Spleen (tissue), 11 donors: ENCODE data around the gene SOWAHB. TPM values are rescaled to one million over a fixed set of nuclear protein-coding genes. Genes with fewer than 3 reads are reported as not detected.

ENCODE experiments used
- DNase-seq: peaks from one replicate; pipeline ENCODE4 v3.0.0-alpha.2; 2020
- H3K27ac ChIP-seq, 8 donors: fragments of 200-600 bp; sonication (generic) in 7 of 8; 1 replicate in 4 of 8; 2 replicates in 4 of 8; pipeline versions ENCODE4 v1.5.0 to v1.8.0; 2016 to 2021; ENCODE audit warnings: inconsistent platforms in 4 of 8, mild to moderate bottlenecking in 4 of 8, moderate library complexity in 1 of 8
- H3K27me3 ChIP-seq, 7 donors: fragments of 200-600 bp; sonication (generic) in 6 of 7; replicated peaks in 1 of 7; 1 replicate in 4 of 7; 2 replicates in 3 of 7; pipeline versions ENCODE4 v1.5.0 to v1.8.0; 2016 to 2021; ENCODE audit warnings: inconsistent platforms in 3 of 7, mild to moderate bottlenecking in 1 of 7
- H3K36me3 ChIP-seq, 6 donors: fragments of 200-600 bp; sonication (generic) in 5 of 6; 1 replicate in 4 of 6; 2 replicates in 2 of 6; pipeline versions ENCODE4 v1.5.0 to v1.8.0; 2016 to 2021; ENCODE audit warnings: inconsistent platforms in 2 of 6
- H3K4me1 ChIP-seq, 6 donors: fragments of 200-600 bp; sonication (generic) in 5 of 6; 1 replicate in 3 of 6; 2 replicates in 3 of 6; pipeline versions ENCODE4 v1.5.0 to v1.8.0; 2016 to 2021; ENCODE audit warnings: inconsistent platforms in 3 of 6
- H3K4me3 ChIP-seq, 8 donors: fragments of 200-600 bp; sonication (generic) in 7 of 8; 1 replicate in 4 of 8; 2 replicates in 4 of 8; pipeline versions ENCODE4 v1.5.0 to v1.8.0; 2016 to 2021; ENCODE audit warnings: inconsistent platforms in 4 of 8, mild to moderate bottlenecking in 4 of 8, moderate library complexity in 2 of 8
- H3K9me3 ChIP-seq, 8 donors: fragments of 200-600 bp; sonication (generic) in 7 of 8; 1 replicate in 4 of 8; 2 replicates in 4 of 8; pipeline versions ENCODE4 v1.5.0 to v1.8.0; 2016 to 2021; ENCODE audit warnings: inconsistent platforms in 4 of 8
- CTCF ChIP-seq, 11 experiments: fragments of 200-600 bp in 7 of 11; fragments of 450-650 bp in 4 of 11; sonication (generic) in 4 of 11; IDR thresholded peaks in 8 of 11; conservative IDR thresholded peaks in 3 of 11; 1 replicate in 7 of 11; 2 replicates in 4 of 11; pipeline versions ENCODE4 v1.4.0 to v1.8.0; 2016 to 2021; ENCODE audit warnings: antibody characterized with exemption in 11 of 11, inconsistent platforms in 4 of 11, mild to moderate bottlenecking in 1 of 11
- POLR2A ChIP-seq, 3 donors: fragments of 450-650 bp; IDR thresholded peaks; one replicate each; pipeline ENCODE4 v1.5.1; 2017; ENCODE audit warnings: antibody characterized with exemption in 3 of 3, mild to moderate bottlenecking in 1 of 3
- POLR2AphosphoS5 ChIP-seq, 3 donors: sonication (generic); formaldehyde crosslinking; IDR thresholded peaks; one replicate each; pipeline ENCODE4 v1.5.1; 2017; ENCODE audit warnings: antibody characterized with exemption in 3 of 3
- WGBS, 5 donors: extraction: QIAGEN DNeasy Blood & Tissue Kit in 3 of 5; methylation state at CpG; one replicate each; pipeline versions ENCODE4 v1.1.5 to v1.1.7; 2013 to 2018; 5-methylcytosine and 5-hydroxymethylcytosine counted together
- intact Hi-C: fragments of 100-400 bp; cut with DNase I; formaldehyde crosslinking; loops from one replicate; pipeline ENCODE4 v1.15.0; 2023; ENCODE audit warnings: low total_unique reads
- polyA plus RNA-seq, 3 donors: library from polyadenylated mRNA; stranded (reverse); fragments of 200-250 nt; gene quantifications; one replicate each; pipeline ENCODE4 v1.2.1, GENCODE V29; 2013
- total RNA-seq, 7 donors: library from RNA; depleted of rRNA in 3 of 7; stranded (reverse); fragments of >200 nt in 3 of 7; fragmentation: NEBNext Ultra II Directional in 4 of 7; extraction: Animal tissue kit (Norgen Biotek cat#: 25700) in 4 of 7; gene quantifications; one replicate each; pipeline versions ENCODE4 v1.1.0 to v1.2.1, GENCODE V29; 2016 to 2021
- donor health status: healthy with polysubstance abuse.
- donor health status: DM: no; HTN: no; CAD: no; lungs with moderate emphysema.
- donor health status: DM: no; HTN: no; CAD: no.
- donor health status: Bipolar disorder and iron deficiency.
- donor health status: healthy.
- donor health status: DM: no; HTN: no; CAD: no.
- donor health status: DM: yes; HTN: yes; CAD: no.

SOWAHB gene
- total and polyA plus RNA-seq, 10 donors, result 0.09 to 0.20 (median 0.19) TPM; not detected in 7

- Histone ChIP-seq H3K36me3 (no peaks in the 10 kb centered on the region), H3K4me3 (no peak overlapping the region), H3K27ac (no peak overlapping the region), H3K9me3 (peaks cover 0 to 20% (median 6%) of the 10 kb centered on the region in 8 donors), H3K4me1 (no peaks in the 10 kb centered on the region), H3K27me3 (no peaks in the 10 kb centered on the region)
- no peak for TF ChIP-seq POLR2A (IDR thresholded peaks at IDR 0.05)
- TF ChIP-seq POLR2AphosphoS5 (IDR thresholded peaks at IDR 0.05), result no peak
- no peak for TF ChIP-seq CTCF (IDR thresholded peaks at IDR 0.05 in 8 of 11, conservative IDR thresholded peaks at IDR 0.05 in 3 of 11)
- DNase-seq, result no peak
- intact Hi-C loops, result no loop called here
- 72 to 87% (median 82%) methylated on average over 2 of the region's 2 CpGs for WGBS, 5 donors
Observed at GRCh38 chr4:76939184-76939583, 41.2 kb upstream of the SOWAHB start.

GRCh38 chr4:76931576-76932276, 33.8 kb upstream of the SOWAHB start:
- no peak overlapping the region for H3K4me3 ChIP-seq
- intact Hi-C loops, result no loop called here
- no peak for DNase-seq
- TF ChIP-seq POLR2A (IDR thresholded peaks at IDR 0.05) (no peak), POLR2AphosphoS5 (IDR thresholded peaks at IDR 0.05) (no peak), CTCF (IDR thresholded peaks at IDR 0.05 in 8 of 11, conservative IDR thresholded peaks at IDR 0.05 in 3 of 11) (no peak)
- H3K27me3 ChIP-seq, result no peaks in the 10 kb centered on the region
- H3K27ac ChIP-seq, result no peak overlapping the region
- no peaks in the 10 kb centered on the region for H3K36me3 ChIP-seq
- peaks cover 0 to 5% (median 1%) of the 10 kb centered on the region in 8 donors for H3K9me3 ChIP-seq
- WGBS, 5 donors, result 86 to 92% (median 88%) methylated on average over 7 of the region's 7 CpGs
- H3K4me1 ChIP-seq, result no peaks in the 10 kb centered on the region

- no peaks in the 10 kb centered on the region for H3K27me3 ChIP-seq
- no peak overlapping the region for H3K27ac ChIP-seq
- no peak for TF ChIP-seq CTCF (IDR thresholded peaks at IDR 0.05 in 8 of 11, conservative IDR thresholded peaks at IDR 0.05 in 3 of 11)
- TF ChIP-seq POLR2AphosphoS5 (IDR thresholded peaks at IDR 0.05), result no peak
- no peak for TF ChIP-seq POLR2A (IDR thresholded peaks at IDR 0.05)
- DNase-seq, result no peak
- H3K36me3 ChIP-seq, result no peaks in the 10 kb centered on the region
- intact Hi-C loops, result no loop called here
- no peaks in the 10 kb centered on the region for H3K4me1 ChIP-seq
- no peak overlapping the region for H3K4me3 ChIP-seq
- H3K9me3 ChIP-seq, result no peaks in the 10 kb centered on the region
Observed at GRCh38 chr4:76931087-76931486, 33.1 kb upstream of the SOWAHB start.

- Histone ChIP-seq H3K27me3 (no peaks in the 10 kb centered on the region), H3K4me3 (no peak overlapping the region), H3K36me3 (no peaks in the 10 kb centered on the region), H3K4me1 (no peaks in the 10 kb centered on the region), H3K27ac (no peak overlapping the region), H3K9me3 (no peaks in the 10 kb centered on the region)
- 87 to 92% (median 90%) methylated on average over 2 of the region's 2 CpGs for WGBS, 5 donors
- no peak for TF ChIP-seq POLR2A (IDR thresholded peaks at IDR 0.05)
- no peak for TF ChIP-seq CTCF (IDR thresholded peaks at IDR 0.05 in 8 of 11, conservative IDR thresholded peaks at IDR 0.05 in 3 of 11)
- TF ChIP-seq POLR2AphosphoS5 (IDR thresholded peaks at IDR 0.05), result no peak
- DNase-seq, result no peak
- intact Hi-C loops, result no loop called here
Observed at GRCh38 chr4:76930685-76931084, 32.7 kb upstream of the SOWAHB start.
